SK-N-SH treated with all-trans-retinoic acid at 6 μM for 48 hours (cell line): ENCODE data around the gene KHK.

Experiments used
- PATZ1 ChIP-seq: fragments of 250-450 bp; sonication (Bioruptor Pico); IDR thresholded peaks from 2 replicates; pipeline ENCODE4 v1.8.0; 2020; ENCODE audit warnings: mild to moderate bottlenecking, moderate library complexity, borderline replicate concordance
- TOX ChIP-seq: fragments of 250-450 bp; sonication (Bioruptor Pico); IDR thresholded peaks from 2 replicates; pipeline ENCODE4 v1.8.0; 2021; ENCODE audit warnings: mild to moderate bottlenecking, moderate library complexity, borderline replicate concordance

GRCh38 chr2:27102329-27102728 is 15.8 kb downstream of the KHK start:
- TF ChIP-seq TOX (CRISPR knock-in tag) (no peak), PATZ1 (no peak)
